ENCODE data around the gene TRAPPC6A. TPM values are rescaled to one million over a fixed set of nuclear protein-coding genes. Genes with fewer than 3 reads are reported as not detected.

Gene TRAPPC6A
- total and polyA plus RNA-seq, 2 of the 4 experiments (the other 2 are of a cell fraction), result 4.1 to 13.4 TPM

DNA sequence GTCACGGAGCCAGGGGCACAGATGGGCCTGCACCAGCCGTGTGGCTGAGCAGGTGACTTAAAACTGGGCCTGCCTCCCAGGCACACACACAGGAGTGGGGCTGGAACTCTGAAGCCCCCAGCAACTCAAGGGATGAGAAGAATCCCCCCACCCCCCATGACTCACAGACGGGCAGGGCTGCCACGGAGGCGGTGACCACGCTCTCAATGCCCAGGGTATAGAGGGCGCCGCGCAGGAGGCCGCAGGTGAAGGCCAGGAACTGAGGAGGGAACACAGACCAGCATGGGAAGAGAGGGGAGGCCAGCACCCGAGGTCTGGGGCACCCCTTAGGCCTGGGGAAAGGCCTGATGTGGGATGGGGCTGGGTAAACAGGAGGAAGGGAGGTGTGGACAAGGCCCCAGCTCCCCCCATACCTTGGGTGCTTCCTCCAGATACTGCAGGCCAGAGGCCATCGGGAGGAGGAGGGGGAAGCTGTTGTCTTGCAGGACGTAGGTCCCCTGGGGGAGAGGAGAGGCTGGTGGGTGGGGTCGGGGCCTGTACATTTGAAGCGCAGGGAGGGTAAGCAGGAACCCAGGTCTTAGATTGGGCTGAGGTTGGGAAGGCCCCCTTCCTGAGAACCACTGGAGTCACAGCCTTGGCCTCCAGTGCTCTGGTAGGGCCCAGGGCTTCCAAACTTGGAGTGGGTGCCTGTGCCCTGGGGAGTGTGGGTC is 14.1 kb downstream of the TRAPPC6A start:
- no peak overlapping the region for H4K91ac ChIP-seq (ENCODE audit: insufficient read depth, low read depth, low read length)
- H3K56ac ChIP-seq (ENCODE audit: extremely low read depth, insufficient read depth, low read length), result no peak overlapping the region
- dilution Hi-C loops (cut with HindIII; ENCODE audit: low sequenced_read_pairs, unreplicated experiment), result no loop called here
- POLR2A ChIA-PET (ENCODE audit: unreplicated experiment), result no interaction called here
- no peak overlapping the region for H2BK5ac ChIP-seq (ENCODE audit: low read depth, low read length, poor library complexity, severe bottlenecking)
- H2BK15ac ChIP-seq (ENCODE audit: low read depth, low read length), result no peak overlapping the region
- no peaks in the 10 kb centered on the region for H3K79me1 ChIP-seq (ENCODE audit: low read depth in 1 of 2, low read length in 2 of 2)
- ATAC-seq (ENCODE audit: low read depth) (no peak), DNase-seq (no peak)
- H3K4me1 ChIP-seq (ENCODE audit: control insufficient read depth, insufficient read depth, low read length), result peaks cover 2% of the 10 kb centered on the region; the same call in 1 of the 2 replicates
- TF ChIP-seq MAFK (IDR thresholded peaks at IDR 0.05; ENCODE audit: low read depth, low read length) (no peak), RCOR1 (IDR thresholded peaks at IDR 0.05; ENCODE audit: insufficient replicate concordance, low read length) (no peak), NFE2L2 (IDR thresholded peaks at IDR 0.05; ENCODE audit: low read depth, low read length) (no peak), SMC3 (IDR thresholded peaks at IDR 0.05; ENCODE audit: low read depth, low read length) (no peak), FOS (IDR thresholded peaks at IDR 0.05; ENCODE audit: low read depth, low read length) (no peak), RFX5 (IDR thresholded peaks at IDR 0.05; ENCODE audit: low read depth, low read length) (no peak), MAZ (IDR thresholded peaks at IDR 0.05; ENCODE audit: borderline replicate concordance, low read depth, low read length) (no peak), CHD1 (IDR thresholded peaks at IDR 0.05; ENCODE audit: low read depth, low read length) (no peak), RAD21 (IDR thresholded peaks at IDR 0.05; ENCODE audit: low read length) (no peak), CEBPB (IDR thresholded peaks at IDR 0.05; ENCODE audit: low read depth, low read length) (no peak), POLR2A (IDR thresholded peaks at IDR 0.05; ENCODE audit: low read depth, low read length) (no peak), BHLHE40 (IDR thresholded peaks at IDR 0.05; ENCODE audit: low read depth, low read length) (no peak), MXI1 (IDR thresholded peaks at IDR 0.05; ENCODE audit: borderline replicate concordance, low read depth, low read length) (no peak)
- TF ChIP-seq, protein P1, sequence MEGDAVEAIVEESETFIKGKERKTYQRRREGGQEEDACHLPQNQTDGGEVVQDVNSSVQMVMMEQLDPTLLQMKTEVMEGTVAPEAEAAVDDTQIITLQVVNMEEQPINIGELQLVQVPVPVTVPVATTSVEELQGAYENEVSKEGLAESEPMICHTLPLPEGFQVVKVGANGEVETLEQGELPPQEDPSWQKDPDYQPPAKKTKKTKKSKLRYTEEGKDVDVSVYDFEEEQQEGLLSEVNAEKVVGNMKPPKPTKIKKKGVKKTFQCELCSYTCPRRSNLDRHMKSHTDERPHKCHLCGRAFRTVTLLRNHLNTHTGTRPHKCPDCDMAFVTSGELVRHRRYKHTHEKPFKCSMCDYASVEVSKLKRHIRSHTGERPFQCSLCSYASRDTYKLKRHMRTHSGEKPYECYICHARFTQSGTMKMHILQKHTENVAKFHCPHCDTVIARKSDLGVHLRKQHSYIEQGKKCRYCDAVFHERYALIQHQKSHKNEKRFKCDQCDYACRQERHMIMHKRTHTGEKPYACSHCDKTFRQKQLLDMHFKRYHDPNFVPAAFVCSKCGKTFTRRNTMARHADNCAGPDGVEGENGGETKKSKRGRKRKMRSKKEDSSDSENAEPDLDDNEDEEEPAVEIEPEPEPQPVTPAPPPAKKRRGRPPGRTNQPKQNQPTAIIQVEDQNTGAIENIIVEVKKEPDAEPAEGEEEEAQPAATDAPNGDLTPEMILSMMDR (conservative IDR thresholded peaks at IDR 0.05; ENCODE audit: low read depth, low read length), result no peak
- TF ChIP-seq, protein P2, sequence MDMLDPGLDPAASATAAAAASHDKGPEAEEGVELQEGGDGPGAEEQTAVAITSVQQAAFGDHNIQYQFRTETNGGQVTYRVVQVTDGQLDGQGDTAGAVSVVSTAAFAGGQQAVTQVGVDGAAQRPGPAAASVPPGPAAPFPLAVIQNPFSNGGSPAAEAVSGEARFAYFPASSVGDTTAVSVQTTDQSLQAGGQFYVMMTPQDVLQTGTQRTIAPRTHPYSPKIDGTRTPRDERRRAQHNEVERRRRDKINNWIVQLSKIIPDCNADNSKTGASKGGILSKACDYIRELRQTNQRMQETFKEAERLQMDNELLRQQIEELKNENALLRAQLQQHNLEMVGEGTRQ (IDR thresholded peaks at IDR 0.05; ENCODE audit: low read depth, low read length), result no peak
- TF ChIP-seq, protein P3, sequence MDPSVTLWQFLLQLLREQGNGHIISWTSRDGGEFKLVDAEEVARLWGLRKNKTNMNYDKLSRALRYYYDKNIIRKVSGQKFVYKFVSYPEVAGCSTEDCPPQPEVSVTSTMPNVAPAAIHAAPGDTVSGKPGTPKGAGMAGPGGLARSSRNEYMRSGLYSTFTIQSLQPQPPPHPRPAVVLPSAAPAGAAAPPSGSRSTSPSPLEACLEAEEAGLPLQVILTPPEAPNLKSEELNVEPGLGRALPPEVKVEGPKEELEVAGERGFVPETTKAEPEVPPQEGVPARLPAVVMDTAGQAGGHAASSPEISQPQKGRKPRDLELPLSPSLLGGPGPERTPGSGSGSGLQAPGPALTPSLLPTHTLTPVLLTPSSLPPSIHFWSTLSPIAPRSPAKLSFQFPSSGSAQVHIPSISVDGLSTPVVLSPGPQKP (IDR thresholded peaks at IDR 0.05; ENCODE audit: borderline replicate concordance, low read depth, low read length), result no peak
- H3K18ac ChIP-seq (ENCODE audit: low read depth, low read length), result no peak overlapping the region
- no peak overlapping the region for H4K5ac ChIP-seq (ENCODE audit: low read depth, low read length)
- H2BK20ac ChIP-seq (ENCODE audit: low read depth, low read length), result no peak overlapping the region
- no TSS peak for BruUV-seq (replicated peaks)
- 40% methylated on average over 1 of the region's 15 CpGs; no CpG with 5 or more reads in 1 of the 2 experiments for WGBS, 2 experiments (ENCODE audit: extremely low coverage in 2 of 2, insufficient read length in 1 of 2)
- peak overlapping the region; percentile 72 for H2AK9ac ChIP-seq (replicated peaks; ENCODE audit: low read depth, low read length, poor library complexity)
- in situ Hi-C loops (cut with MboI; ENCODE audit: low sequenced_read_pairs), result no loop called here
- no peak overlapping the region; the same call in 1 of the 2 replicates for H2AK5ac ChIP-seq (ENCODE audit: low read depth, low read length)
- H3K4me2 ChIP-seq (ENCODE audit: low read depth, low read length), result no peak overlapping the region
- no peak overlapping the region for H2BK120ac ChIP-seq (ENCODE audit: low read depth, low read length)
- H3K23ac ChIP-seq (ENCODE audit: low read depth, low read length), result no peak overlapping the region
- CTCF ChIA-PET, result no interaction called here
- peak overlapping the region; percentile 61 for H2AFZ ChIP-seq (replicated peaks; ENCODE audit: low read length, poor library complexity)
- peaks cover 5% of the 10 kb centered on the region; the same call in 1 of the 2 replicates for H4K20me1 ChIP-seq (ENCODE audit: insufficient read depth, low read length)
- H3K27me3 ChIP-seq (ENCODE audit: control insufficient read depth, insufficient read depth, low read length), result peaks cover 17% of the 10 kb centered on the region; the same call in 1 of the 2 replicates
- H3K36me3 ChIP-seq (ENCODE audit: control insufficient read depth, insufficient read depth, low read length), result no peaks in the 10 kb centered on the region
- H3K4ac ChIP-seq (ENCODE audit: low read depth, low read length), result no peak overlapping the region
- H3K14ac ChIP-seq (replicated peaks; ENCODE audit: low read depth, low read length), result no peak overlapping the region
- no peak overlapping the region for H3K27ac ChIP-seq (ENCODE audit: insufficient read depth, low read length)
- H3K9me3 ChIP-seq (ENCODE audit: control insufficient read depth, insufficient read depth, low read length), result no peaks in the 10 kb centered on the region
- no peak overlapping the region for H3K4me3 ChIP-seq (ENCODE audit: insufficient read depth, low read depth, low read length)
- H3K9me1 ChIP-seq (ENCODE audit: insufficient read depth, low read length), result no peaks in the 10 kb centered on the region
- intact Hi-C loops (cut with micrococcal nuclease), result no loop called here
- H3K9ac ChIP-seq (ENCODE audit: low read depth, low read length), result no peak overlapping the region
- H4K8ac ChIP-seq (ENCODE audit: low read depth in 2 of 2, low read length in 2 of 2), result no peak overlapping the region

All from IMR-90 (cell line).